ENCODE data around the gene IL1R2. TPM values are rescaled to one million over a fixed set of nuclear protein-coding genes. Genes with fewer than 3 reads are reported as not detected.

The IL1R2 gene
- total RNA-seq, 1 experiment from 2014 or later = 0.22 TPM

DNA sequence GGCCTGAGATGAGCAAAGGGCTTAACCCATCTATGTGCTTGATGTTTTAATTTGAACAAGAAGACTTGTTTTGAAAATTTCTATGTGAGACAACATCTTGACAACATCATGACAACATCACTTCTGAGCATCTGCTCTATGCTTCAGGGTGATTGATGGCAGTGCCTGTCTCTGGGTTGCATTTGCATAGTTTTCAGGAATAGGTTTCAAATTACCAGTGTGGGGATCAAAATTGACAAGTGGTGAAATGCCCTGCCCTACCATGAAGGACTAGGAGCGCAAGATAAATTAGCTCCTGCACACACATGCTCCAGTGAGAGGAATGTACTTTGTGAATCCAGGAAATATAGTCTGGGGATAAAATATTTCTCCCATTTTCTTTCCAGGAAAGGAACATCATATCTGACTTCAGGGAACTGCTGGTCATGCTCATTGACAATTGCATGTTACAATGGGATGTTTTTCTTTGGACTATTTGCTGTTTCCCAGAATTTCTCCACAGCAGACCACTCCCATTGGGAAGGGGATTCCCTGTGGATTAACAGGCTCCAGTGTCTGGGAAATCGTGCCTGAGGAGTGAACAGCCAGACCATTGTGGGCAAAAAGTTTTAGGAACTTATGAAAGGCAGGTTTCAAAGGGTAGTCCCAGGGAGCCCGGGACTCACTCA is 45.3 kb upstream of the IL1R2 start (continued):
- TF ChIP-seq ARID4B (CRISPR knock-in tag; IDR thresholded peaks at IDR 0.05; ENCODE audit: borderline replicate concordance) (no peak), ELF4 (CRISPR knock-in tag; IDR thresholded peaks at IDR 0.05; ENCODE audit: low read depth) (no peak), PRRX2 (CRISPR knock-in tag; IDR thresholded peaks at IDR 0.05) (no peak)
- TF ChIP-seq, protein P1, sequence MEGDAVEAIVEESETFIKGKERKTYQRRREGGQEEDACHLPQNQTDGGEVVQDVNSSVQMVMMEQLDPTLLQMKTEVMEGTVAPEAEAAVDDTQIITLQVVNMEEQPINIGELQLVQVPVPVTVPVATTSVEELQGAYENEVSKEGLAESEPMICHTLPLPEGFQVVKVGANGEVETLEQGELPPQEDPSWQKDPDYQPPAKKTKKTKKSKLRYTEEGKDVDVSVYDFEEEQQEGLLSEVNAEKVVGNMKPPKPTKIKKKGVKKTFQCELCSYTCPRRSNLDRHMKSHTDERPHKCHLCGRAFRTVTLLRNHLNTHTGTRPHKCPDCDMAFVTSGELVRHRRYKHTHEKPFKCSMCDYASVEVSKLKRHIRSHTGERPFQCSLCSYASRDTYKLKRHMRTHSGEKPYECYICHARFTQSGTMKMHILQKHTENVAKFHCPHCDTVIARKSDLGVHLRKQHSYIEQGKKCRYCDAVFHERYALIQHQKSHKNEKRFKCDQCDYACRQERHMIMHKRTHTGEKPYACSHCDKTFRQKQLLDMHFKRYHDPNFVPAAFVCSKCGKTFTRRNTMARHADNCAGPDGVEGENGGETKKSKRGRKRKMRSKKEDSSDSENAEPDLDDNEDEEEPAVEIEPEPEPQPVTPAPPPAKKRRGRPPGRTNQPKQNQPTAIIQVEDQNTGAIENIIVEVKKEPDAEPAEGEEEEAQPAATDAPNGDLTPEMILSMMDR (IDR thresholded peaks at IDR 0.05) = no peak

- Mint-ChIP-seq H3K4me1 (no peaks in the 10 kb centered on the region), H3K27ac (no peak overlapping the region), H3K9me3 (peaks cover 27% of the 10 kb centered on the region), H3K4me3 (no peak overlapping the region), H3K36me3 (no peaks in the 10 kb centered on the region), H3K27me3 (ENCODE audit: low read depth) (no peaks in the 10 kb centered on the region)
- ChIA-PET CTCF (no interaction called here), POLR2A (no interaction called here)
- TF ChIP-seq ZNF138 (CRISPR knock-in tag; conservative IDR thresholded peaks at IDR 0.05) (no peak), ZNF281 (CRISPR knock-in tag; IDR thresholded peaks at IDR 0.05) (no peak), ESRRA (CRISPR knock-in tag; IDR thresholded peaks at IDR 0.05; ENCODE audit: borderline replicate concordance) (no peak), NFYB (CRISPR knock-in tag; conservative IDR thresholded peaks at IDR 0.05; ENCODE audit: low read depth) (no peak), ZNF423 (CRISPR knock-in tag; IDR thresholded peaks at IDR 0.05) (no peak), NR2C2 (CRISPR knock-in tag; IDR thresholded peaks at IDR 0.05) (no peak), CREM (CRISPR knock-in tag; IDR thresholded peaks at IDR 0.05) (no peak), ZNF416 (CRISPR knock-in tag; IDR thresholded peaks at IDR 0.05) (no peak), ZNF219 (CRISPR knock-in tag; IDR thresholded peaks at IDR 0.05; ENCODE audit: borderline replicate concordance) (no peak), FOXJ3 (CRISPR knock-in tag; IDR thresholded peaks at IDR 0.05; ENCODE audit: borderline replicate concordance) (no peak), ATF3 (CRISPR knock-in tag; conservative IDR thresholded peaks at IDR 0.05) (no peak), E2F1 (CRISPR knock-in tag; IDR thresholded peaks at IDR 0.05) (no peak), PRRX2 (CRISPR knock-in tag; IDR thresholded peaks at IDR 0.05) (no peak), FOXK1 (CRISPR knock-in tag; IDR thresholded peaks at IDR 0.05) (no peak), HMGA2 (CRISPR knock-in tag; IDR thresholded peaks at IDR 0.05) (no peak), JUN (CRISPR knock-in tag; IDR thresholded peaks at IDR 0.05) (no peak), CBFB (CRISPR knock-in tag; IDR thresholded peaks at IDR 0.05; ENCODE audit: low read depth) (no peak), ZNF317 (CRISPR knock-in tag; IDR thresholded peaks at IDR 0.05; ENCODE audit: borderline replicate concordance, low read depth) (no peak)
- TF ChIP-seq, protein P2, sequence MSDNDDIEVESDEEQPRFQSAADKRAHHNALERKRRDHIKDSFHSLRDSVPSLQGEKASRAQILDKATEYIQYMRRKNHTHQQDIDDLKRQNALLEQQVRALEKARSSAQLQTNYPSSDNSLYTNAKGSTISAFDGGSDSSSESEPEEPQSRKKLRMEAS (CRISPR knock-in tag; IDR thresholded peaks at IDR 0.05) = no peak
- TF ChIP-seq, protein P3, sequence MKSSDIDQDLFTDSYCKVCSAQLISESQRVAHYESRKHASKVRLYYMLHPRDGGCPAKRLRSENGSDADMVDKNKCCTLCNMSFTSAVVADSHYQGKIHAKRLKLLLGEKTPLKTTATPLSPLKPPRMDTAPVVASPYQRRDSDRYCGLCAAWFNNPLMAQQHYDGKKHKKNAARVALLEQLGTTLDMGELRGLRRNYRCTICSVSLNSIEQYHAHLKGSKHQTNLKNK (CRISPR knock-in tag; IDR thresholded peaks at IDR 0.05) = no peak
- ATAC-seq = no peak
- DNase-seq (ENCODE audit: low spot score) = no peak
Measured at GRCh38 chr2:101947374-101947773, 44.4 kb upstream of the IL1R2 start.
